Suprapubic skin (tissue), 4 donors: Measurements from ENCODE around the gene TNFRSF13B.

Experiments
- EP300 ChIP-seq: sonication (generic); formaldehyde crosslinking; IDR thresholded peaks from one replicate; pipeline ENCODE4 v1.6.1; 2017; ENCODE audit warnings: antibody characterized with exemption
- POLR2AphosphoS5 ChIP-seq, 3 donors: sonication (generic); formaldehyde crosslinking; IDR thresholded peaks; one replicate each; pipeline ENCODE4 v1.6.1; 2017; ENCODE audit warnings: antibody characterized with exemption in 3 of 3
- TF ChIP-seq, protein P1 (sequence below), 2 donors: fragments of 200-600 bp in 1 of 2; fragments of 450-650 bp in 1 of 2; sonication (generic) in 1 of 2; IDR thresholded peaks; one replicate each; pipeline ENCODE4 v1.5.1; 2016 to 2019; ENCODE audit warnings: antibody characterized with exemption in 2 of 2, mild to moderate bottlenecking in 1 of 2, moderate library complexity in 1 of 2

DNA sequence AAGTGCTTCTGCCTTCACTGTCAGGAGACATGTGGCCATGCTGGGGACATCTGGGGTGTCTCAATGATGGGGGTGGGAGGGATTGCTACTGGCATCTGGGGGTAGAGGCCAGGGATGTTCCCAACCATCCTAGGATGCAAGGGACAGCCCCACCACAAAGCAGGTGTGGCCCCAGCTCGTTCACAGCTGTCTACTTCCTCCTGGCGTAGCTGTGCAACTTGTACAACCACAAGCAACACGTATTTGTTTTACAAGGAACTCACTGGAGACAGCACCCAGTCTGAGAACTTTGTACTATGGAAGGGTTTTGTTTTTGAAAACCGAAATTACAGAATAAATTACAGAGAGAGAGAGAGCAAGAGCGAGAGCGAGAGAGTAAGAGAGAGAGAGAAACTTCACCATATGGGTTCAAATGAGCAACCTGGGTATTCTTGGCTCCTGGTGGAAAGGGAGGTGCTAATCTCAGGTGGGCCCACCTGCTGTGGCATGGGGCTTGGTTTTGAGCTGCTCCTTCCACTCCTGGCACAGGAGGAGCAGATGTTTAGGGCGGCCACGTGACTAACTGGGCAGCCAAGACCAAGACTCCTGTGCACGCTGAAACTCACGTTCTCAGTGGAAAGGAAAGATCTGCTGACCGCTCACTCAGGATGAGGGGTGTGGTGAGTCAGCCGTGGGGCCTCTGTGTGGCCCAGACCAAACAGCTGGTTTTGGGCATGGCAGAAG lies 17.5 kb upstream of the TNFRSF13B start:
- TF ChIP-seq, protein P1, sequence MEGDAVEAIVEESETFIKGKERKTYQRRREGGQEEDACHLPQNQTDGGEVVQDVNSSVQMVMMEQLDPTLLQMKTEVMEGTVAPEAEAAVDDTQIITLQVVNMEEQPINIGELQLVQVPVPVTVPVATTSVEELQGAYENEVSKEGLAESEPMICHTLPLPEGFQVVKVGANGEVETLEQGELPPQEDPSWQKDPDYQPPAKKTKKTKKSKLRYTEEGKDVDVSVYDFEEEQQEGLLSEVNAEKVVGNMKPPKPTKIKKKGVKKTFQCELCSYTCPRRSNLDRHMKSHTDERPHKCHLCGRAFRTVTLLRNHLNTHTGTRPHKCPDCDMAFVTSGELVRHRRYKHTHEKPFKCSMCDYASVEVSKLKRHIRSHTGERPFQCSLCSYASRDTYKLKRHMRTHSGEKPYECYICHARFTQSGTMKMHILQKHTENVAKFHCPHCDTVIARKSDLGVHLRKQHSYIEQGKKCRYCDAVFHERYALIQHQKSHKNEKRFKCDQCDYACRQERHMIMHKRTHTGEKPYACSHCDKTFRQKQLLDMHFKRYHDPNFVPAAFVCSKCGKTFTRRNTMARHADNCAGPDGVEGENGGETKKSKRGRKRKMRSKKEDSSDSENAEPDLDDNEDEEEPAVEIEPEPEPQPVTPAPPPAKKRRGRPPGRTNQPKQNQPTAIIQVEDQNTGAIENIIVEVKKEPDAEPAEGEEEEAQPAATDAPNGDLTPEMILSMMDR (IDR thresholded peaks at IDR 0.05): no peak
- TF ChIP-seq POLR2AphosphoS5 (IDR thresholded peaks at IDR 0.05): no peak
- TF ChIP-seq EP300: no peak
